Fibroblast of pulmonary artery (primary cell): ENCODE results near the gene KRT82.

ENCODE experiments used
- DNase-seq: peaks from one replicate; pipeline ENCODE4 v3.0.0-alpha.2; 2010; ENCODE audit warnings: low read depth
- H3K4me3 ChIP-seq: replicated peaks from 2 replicates; pipeline ENCODE4 v1.5.1; 2011; ENCODE audit warnings: low read depth, mild to moderate bottlenecking, control low read depth, low read length, moderate library complexity
- TF ChIP-seq, protein P1 (sequence below): IDR thresholded peaks from 2 replicates; pipeline ENCODE4 v1.5.1; 2011; ENCODE audit warnings: mild to moderate bottlenecking, control low read depth, low read length, inconsistent platforms; ENCODE audit errors: missing control alignments

Gene KRT82

DNA sequence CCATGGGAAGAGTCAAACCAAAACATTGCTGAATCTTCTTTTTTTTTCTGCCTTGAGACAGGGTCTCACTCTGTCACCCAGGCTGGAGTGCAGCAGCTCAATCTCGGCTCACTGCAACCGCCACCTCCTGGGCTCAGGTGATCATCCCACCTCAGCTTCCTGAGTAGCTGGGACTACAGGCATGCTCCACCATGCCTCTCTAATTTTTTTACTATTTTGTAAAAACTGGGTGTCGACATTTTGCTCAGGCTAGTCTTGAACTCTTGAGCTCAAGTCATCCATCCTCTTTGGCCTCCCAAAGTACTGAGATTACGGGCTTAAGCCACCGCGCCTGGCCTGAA, 29.5 kb upstream of the KRT82 start:
- DNase-seq: no peak
- TF ChIP-seq, protein P1, sequence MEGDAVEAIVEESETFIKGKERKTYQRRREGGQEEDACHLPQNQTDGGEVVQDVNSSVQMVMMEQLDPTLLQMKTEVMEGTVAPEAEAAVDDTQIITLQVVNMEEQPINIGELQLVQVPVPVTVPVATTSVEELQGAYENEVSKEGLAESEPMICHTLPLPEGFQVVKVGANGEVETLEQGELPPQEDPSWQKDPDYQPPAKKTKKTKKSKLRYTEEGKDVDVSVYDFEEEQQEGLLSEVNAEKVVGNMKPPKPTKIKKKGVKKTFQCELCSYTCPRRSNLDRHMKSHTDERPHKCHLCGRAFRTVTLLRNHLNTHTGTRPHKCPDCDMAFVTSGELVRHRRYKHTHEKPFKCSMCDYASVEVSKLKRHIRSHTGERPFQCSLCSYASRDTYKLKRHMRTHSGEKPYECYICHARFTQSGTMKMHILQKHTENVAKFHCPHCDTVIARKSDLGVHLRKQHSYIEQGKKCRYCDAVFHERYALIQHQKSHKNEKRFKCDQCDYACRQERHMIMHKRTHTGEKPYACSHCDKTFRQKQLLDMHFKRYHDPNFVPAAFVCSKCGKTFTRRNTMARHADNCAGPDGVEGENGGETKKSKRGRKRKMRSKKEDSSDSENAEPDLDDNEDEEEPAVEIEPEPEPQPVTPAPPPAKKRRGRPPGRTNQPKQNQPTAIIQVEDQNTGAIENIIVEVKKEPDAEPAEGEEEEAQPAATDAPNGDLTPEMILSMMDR: no peak
- no peak overlapping the region for H3K4me3 ChIP-seq

- TF ChIP-seq, protein P1: no peak
- no peak overlapping the region for H3K4me3 ChIP-seq
- DNase-seq: peak; percentile 52
Measured at GRCh38 chr12:52434760-52435530, 28.8 kb upstream of the KRT82 start.

GRCh38 chr12:52434081-52434733, 28.1 kb upstream of the KRT82 start, which contains the start of gene KRT75:
TSS of gene KRT75 (minus strand) at chr12:52434371. CDS start at chr12:52434304, 67 bp downstream.
- H3K4me3 ChIP-seq: no peak within 1 kb of the TSS
- TF ChIP-seq, protein P1: no peak
- no peak for DNase-seq

GRCh38 chr12:52433501-52434080, 27.5 kb upstream of the KRT82 start:
- no peak for DNase-seq
- TF ChIP-seq, protein P1: no peak
- H3K4me3 ChIP-seq: no peak overlapping the region

- no peak overlapping the region for H3K4me3 ChIP-seq
- TF ChIP-seq, protein P1: no peak
- no peak for DNase-seq
Measured at GRCh38 chr12:52432559-52433207, 26.5 kb upstream of the KRT82 start.

DNA sequence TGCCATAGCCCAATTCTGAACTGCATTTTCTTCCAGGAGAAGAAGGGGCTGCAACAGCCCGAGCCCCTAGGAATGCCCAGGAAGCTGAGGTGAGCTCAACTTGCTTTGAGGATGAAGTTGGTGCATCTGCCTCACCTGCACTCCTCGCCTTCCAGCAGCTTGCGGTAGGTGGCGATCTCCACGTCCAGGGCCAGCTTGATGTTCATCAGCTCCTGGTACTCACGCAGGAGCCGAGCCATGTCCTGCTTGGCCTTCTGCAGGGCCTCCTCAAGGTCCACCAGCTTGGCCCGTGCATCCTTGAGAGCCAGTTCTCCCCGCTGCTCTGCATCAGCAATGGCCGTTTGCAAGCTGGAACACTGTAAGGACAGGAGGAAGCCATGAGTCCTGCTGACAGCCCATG, 22.0 kb upstream of the KRT82 start:
- DNase-seq: no peak
- TF ChIP-seq, protein P1: no peak
- no peak overlapping the region for H3K4me3 ChIP-seq
